ENCODE results near the gene MT4. TPM values are rescaled to one million over a fixed set of nuclear protein-coding genes. Genes with fewer than 3 reads are reported as not detected.

The MT4 gene
- total RNA-seq, 2 experiments from 2014 or later, result not detected

- no peaks in the 10 kb centered on the region for H3K9me3 Mint-ChIP-seq
- no peak for TF ChIP-seq CTCF (IDR thresholded peaks at IDR 0.05)
- no peaks in the 10 kb centered on the region for H3K4me1 Mint-ChIP-seq (ENCODE audit: low read depth)
- peaks cover 8% of the 10 kb centered on the region for H3K27me3 Mint-ChIP-seq
- no peak overlapping the region for H3K27ac Mint-ChIP-seq
- POLR2A ChIA-PET, result no interaction called here
- intact Hi-C loops (cut with micrococcal nuclease), result no loop called here
- H3K4me3 Mint-ChIP-seq, result no peak overlapping the region
- DNase-seq, result no peak
- no peaks in the 10 kb centered on the region for H3K36me3 Mint-ChIP-seq (ENCODE audit: low read depth)
- no peak for ATAC-seq
- CTCF ChIA-PET, result no interaction called here
Observed at GRCh38 chr16:56554441-56554840, 10.4 kb upstream of the MT4 start.

- H3K9me3 Mint-ChIP-seq, result no peaks in the 10 kb centered on the region
- CTCF ChIA-PET, result no interaction called here
- ATAC-seq (no peak), DNase-seq (no peak)
- POLR2A ChIA-PET, result no interaction called here
- H3K27me3 Mint-ChIP-seq, result peaks cover 11% of the 10 kb centered on the region
- H3K4me1 Mint-ChIP-seq (ENCODE audit: low read depth), result no peaks in the 10 kb centered on the region
- intact Hi-C loops (cut with micrococcal nuclease), result no loop called here
- no peak for TF ChIP-seq CTCF (IDR thresholded peaks at IDR 0.05)
- H3K36me3 Mint-ChIP-seq (ENCODE audit: low read depth), result no peaks in the 10 kb centered on the region
- H3K27ac Mint-ChIP-seq, result no peak overlapping the region
- no peak overlapping the region for H3K4me3 Mint-ChIP-seq
Observed at GRCh38 chr16:56558024-56558747, 6.7 kb upstream of the MT4 start.

GRCh38 chr16:56559109-56559508, 5.8 kb upstream of the MT4 start:
- Mint-ChIP-seq H3K4me3 (no peak overlapping the region), H3K4me1 (ENCODE audit: low read depth) (no peaks in the 10 kb centered on the region), H3K27ac (no peak overlapping the region), H3K36me3 (ENCODE audit: low read depth) (no peaks in the 10 kb centered on the region), H3K27me3 (peaks cover 5% of the 10 kb centered on the region), H3K9me3 (no peaks in the 10 kb centered on the region)
- intact Hi-C loops (cut with micrococcal nuclease), result no loop called here
- CTCF ChIA-PET, result no interaction called here
- DNase-seq, result no peak
- POLR2A ChIA-PET, result no interaction called here
- ATAC-seq, result no peak
- TF ChIP-seq CTCF (IDR thresholded peaks at IDR 0.05), result no peak

- intact Hi-C loops (cut with micrococcal nuclease), result no loop called here
- no peak overlapping the region for H3K4me3 Mint-ChIP-seq
- no peaks in the 10 kb centered on the region for H3K4me1 Mint-ChIP-seq (ENCODE audit: low read depth)
- ATAC-seq, result no peak
- no peaks in the 10 kb centered on the region for H3K9me3 Mint-ChIP-seq
- H3K27ac Mint-ChIP-seq, result no peak overlapping the region
- ChIA-PET CTCF (interaction anchor here (0.8 to 2.1 kb wide), 2 partner anchors 11 to 142 kb away, joined by 3 to 6 read pairs; no protein-coding TSS in a partner anchor), POLR2A (no interaction called here)
- no peaks in the 10 kb centered on the region for H3K36me3 Mint-ChIP-seq (ENCODE audit: low read depth)
- no peak for TF ChIP-seq CTCF (IDR thresholded peaks at IDR 0.05)
- DNase-seq, result no peak
- peaks cover 3% of the 10 kb centered on the region for H3K27me3 Mint-ChIP-seq
Observed at GRCh38 chr16:56560447-56560846, 4.4 kb upstream of the MT4 start.

GRCh38 chr16:56561126-56561525, 3.7 kb upstream of the MT4 start:
- no peaks in the 10 kb centered on the region for H3K36me3 Mint-ChIP-seq (ENCODE audit: low read depth)
- POLR2A ChIA-PET, result no interaction called here
- CTCF ChIA-PET, result interaction anchor here (0.8 to 2.1 kb wide), 2 partner anchors 12 to 141 kb away, joined by 3 to 6 read pairs; no protein-coding TSS in a partner anchor
- H3K27me3 Mint-ChIP-seq, result peaks cover 3% of the 10 kb centered on the region
- intact Hi-C loops (cut with micrococcal nuclease), result no loop called here
- DNase-seq, result no peak
- no peaks in the 10 kb centered on the region for H3K4me1 Mint-ChIP-seq (ENCODE audit: low read depth)
- H3K9me3 Mint-ChIP-seq, result no peaks in the 10 kb centered on the region
- H3K4me3 Mint-ChIP-seq, result no peak overlapping the region
- no peak overlapping the region for H3K27ac Mint-ChIP-seq
- no peak for ATAC-seq
- TF ChIP-seq CTCF (IDR thresholded peaks at IDR 0.05), result no peak
